Left ventricle myocardium inferior (tissue), 1 donor: Measurements from ENCODE around the gene KDELR1. TPM values are rescaled to one million over a fixed set of nuclear protein-coding genes. Genes with fewer than 3 reads are reported as not detected.

Experiments used
- DNase-seq: peaks from one replicate; pipeline ENCODE4 v3.0.0-alpha.2; 2020
- H3K27ac ChIP-seq: fragments of 200-600 bp; replicated peaks from 2 replicates; pipeline ENCODE4 v1.8.0; 2021
- H3K27me3 ChIP-seq: fragments of 200-600 bp; 2 replicates; pipeline ENCODE4 v1.8.0; 2021; ENCODE audit warnings: low read depth
- H3K36me3 ChIP-seq: fragments of 200-600 bp; 2 replicates; pipeline ENCODE4 v1.8.0; 2021
- H3K4me1 ChIP-seq: fragments of 200-600 bp; 2 replicates; pipeline ENCODE4 v1.8.0; 2021
- H3K4me3 ChIP-seq: fragments of 200-600 bp; 2 replicates; pipeline ENCODE4 v1.8.0; 2021; ENCODE audit warnings: mild to moderate bottlenecking, moderate library complexity
- H3K9me3 ChIP-seq: fragments of 200-600 bp; replicated peaks from 2 replicates; pipeline ENCODE4 v1.8.0; 2021
- intact Hi-C: fragments of 100-400 bp; cut with micrococcal nuclease; formaldehyde crosslinking; loops from one replicate; pipeline ENCODE4 v1.11.0; 2022
- total RNA-seq: library from RNA; stranded (reverse); fragmentation: NEBNext Ultra II Directional; extraction: Animal tissue kit (Norgen Biotek cat#: 25700); gene quantifications from one replicate; pipeline ENCODE4 v1.2.1, GENCODE V29; 2021
- TF ChIP-seq, protein P1 (sequence below): fragments of 200-600 bp; IDR thresholded peaks from 2 replicates; pipeline ENCODE4 v1.8.0; 2021; ENCODE audit warnings: antibody characterized with exemption, mild to moderate bottlenecking, borderline replicate concordance
- donor health status: DM: no; HTN: yes; CAD: no; lungs with severe emphysema.

The KDELR1 gene
- total RNA-seq, 1 donor from 2014 or later = 68.4 TPM

- DNase-seq = no peak
- no peaks in the 10 kb centered on the region for H3K27me3 ChIP-seq
- intact Hi-C loops = no loop called here
Measured at GRCh38 chr19:48338802-48339503, 52.4 kb downstream of the KDELR1 start.

DNA sequence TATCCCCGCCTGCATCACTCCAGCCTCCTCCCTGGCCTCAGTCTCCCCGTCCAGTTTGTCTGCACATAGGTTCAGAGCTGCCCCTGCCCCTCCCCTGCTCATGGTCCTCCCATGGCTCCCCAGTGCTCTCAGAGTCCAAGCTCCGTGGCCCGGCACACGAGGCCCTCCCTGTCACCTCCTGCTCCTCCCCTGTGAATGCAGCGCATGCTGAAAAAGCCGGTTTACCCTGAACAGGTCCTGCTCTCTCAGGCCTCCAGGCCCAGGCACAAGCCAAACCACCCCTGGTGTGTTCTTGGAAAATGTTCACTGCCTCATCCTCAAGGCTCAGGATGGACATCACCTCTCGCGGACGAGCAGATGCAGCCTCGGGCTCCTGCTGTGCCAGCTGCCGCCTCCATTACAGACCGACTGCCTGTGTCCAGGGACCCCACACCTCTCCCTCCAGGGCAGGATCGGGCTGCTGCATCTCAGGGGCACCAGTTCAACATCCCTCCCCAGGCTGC is 53.0 kb downstream of the KDELR1 start:
- Histone ChIP-seq H3K9me3 (no peaks in the 10 kb centered on the region), H3K4me1 (peaks cover 9% of the 10 kb centered on the region), H3K4me3 (no peak overlapping the region), H3K27ac (no peak overlapping the region), H3K27me3 (no peaks in the 10 kb centered on the region), H3K36me3 (peaks cover 11% of the 10 kb centered on the region)
- no peak for DNase-seq
- intact Hi-C loops = no loop called here
- TF ChIP-seq, protein P1, sequence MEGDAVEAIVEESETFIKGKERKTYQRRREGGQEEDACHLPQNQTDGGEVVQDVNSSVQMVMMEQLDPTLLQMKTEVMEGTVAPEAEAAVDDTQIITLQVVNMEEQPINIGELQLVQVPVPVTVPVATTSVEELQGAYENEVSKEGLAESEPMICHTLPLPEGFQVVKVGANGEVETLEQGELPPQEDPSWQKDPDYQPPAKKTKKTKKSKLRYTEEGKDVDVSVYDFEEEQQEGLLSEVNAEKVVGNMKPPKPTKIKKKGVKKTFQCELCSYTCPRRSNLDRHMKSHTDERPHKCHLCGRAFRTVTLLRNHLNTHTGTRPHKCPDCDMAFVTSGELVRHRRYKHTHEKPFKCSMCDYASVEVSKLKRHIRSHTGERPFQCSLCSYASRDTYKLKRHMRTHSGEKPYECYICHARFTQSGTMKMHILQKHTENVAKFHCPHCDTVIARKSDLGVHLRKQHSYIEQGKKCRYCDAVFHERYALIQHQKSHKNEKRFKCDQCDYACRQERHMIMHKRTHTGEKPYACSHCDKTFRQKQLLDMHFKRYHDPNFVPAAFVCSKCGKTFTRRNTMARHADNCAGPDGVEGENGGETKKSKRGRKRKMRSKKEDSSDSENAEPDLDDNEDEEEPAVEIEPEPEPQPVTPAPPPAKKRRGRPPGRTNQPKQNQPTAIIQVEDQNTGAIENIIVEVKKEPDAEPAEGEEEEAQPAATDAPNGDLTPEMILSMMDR = no peak

More at GRCh38 chr19:48338802-48339503, 52.4 kb downstream of the KDELR1 start:
- H3K36me3 ChIP-seq = peaks cover 15% of the 10 kb centered on the region
- H3K27ac ChIP-seq = no peak overlapping the region
- H3K4me3 ChIP-seq = no peak overlapping the region
- TF ChIP-seq, protein P1 = no peak
- peaks cover 3% of the 10 kb centered on the region for H3K4me1 ChIP-seq
- H3K9me3 ChIP-seq = no peaks in the 10 kb centered on the region

- Histone ChIP-seq H3K27ac (peak overlapping the region; percentile 85), H3K4me1 (peaks cover 44% of the 10 kb centered on the region), H3K27me3 (no peaks in the 10 kb centered on the region), H3K9me3 (no peaks in the 10 kb centered on the region), H3K4me3 (peak overlapping the region; percentile 64), H3K36me3 (peaks cover 4% of the 10 kb centered on the region)
- peak; percentile 91 for DNase-seq
- TF ChIP-seq, protein P1 = peak; percentile 88
- intact Hi-C loops = no loop called here
Measured at GRCh38 chr19:48333467-48334384, 57.6 kb downstream of the KDELR1 start.

GRCh38 chr19:48332662-48333466 is 58.5 kb downstream of the KDELR1 start:
- DNase-seq = peak; percentile 87
- H3K4me3 ChIP-seq = peak overlapping the region; percentile 64
- intact Hi-C loops = no loop called here
- TF ChIP-seq, protein P1 = no peak
- no peaks in the 10 kb centered on the region for H3K9me3 ChIP-seq
- H3K4me1 ChIP-seq = peaks cover 46% of the 10 kb centered on the region
- no peaks in the 10 kb centered on the region for H3K27me3 ChIP-seq
- peaks cover 4% of the 10 kb centered on the region for H3K36me3 ChIP-seq
- peak overlapping the region; percentile 85 for H3K27ac ChIP-seq

Other genes starting within 250 kb of the KDELR1 start
- 3.4 TPM for gene LIG1, start 221.2 kb downstream of the KDELR1 start, total RNA-seq
- gene ZSWIM9, start 220.9 kb downstream of the KDELR1 start, total RNA-seq = 7.6 TPM
- 33.3 TPM for gene CARD8, start 135.6 kb downstream of the KDELR1 start, total RNA-seq
- gene ZNF114, start 121.5 kb downstream of the KDELR1 start, total RNA-seq = 0.55 TPM
- 32.1 TPM for gene EMP3, start 66.0 kb downstream of the KDELR1 start, total RNA-seq
- gene TMEM143, start 27.6 kb downstream of the KDELR1 start, total RNA-seq = 108 TPM
- not detected for gene SYNGR4, start 27.2 kb downstream of the KDELR1 start, total RNA-seq
- 0.30 TPM for gene GRIN2D, start 2.1 kb upstream of the KDELR1 start, total RNA-seq
- gene GRWD1, start 54.4 kb upstream of the KDELR1 start, total RNA-seq = 17.0 TPM
- gene KCNJ14, start 64.0 kb upstream of the KDELR1 start, total RNA-seq = 0.27 TPM
- 32.1 TPM for gene CYTH2, start 77.8 kb upstream of the KDELR1 start, total RNA-seq
- gene LMTK3, start 120.3 kb upstream of the KDELR1 start, total RNA-seq = 1.1 TPM
- gene SULT2B1, start 160.6 kb upstream of the KDELR1 start, total RNA-seq = 0.33 TPM
- not detected for gene SPACA4, start 215.2 kb upstream of the KDELR1 start, total RNA-seq
- gene FAM83E, start 223.5 kb upstream of the KDELR1 start, total RNA-seq = not detected
- 530 TPM for gene RPL18, start 227.6 kb upstream of the KDELR1 start, total RNA-seq
- gene SPHK2, start 228.0 kb upstream of the KDELR1 start, total RNA-seq = 8.0 TPM
- gene DBP, start 245.8 kb upstream of the KDELR1 start, total RNA-seq = 7.9 TPM